HL-60/S4 (cell line): ENCODE data around the gene SLBP.

ENCODE experiments used
- in situ Hi-C: fragments of 300-500 bp; cut with MboI; formaldehyde crosslinking; loops from 2 replicates; pipeline ENCODE4 v1.14.3; 2022; ENCODE audit warnings: low sequenced_read_pairs

Gene SLBP

DNA sequence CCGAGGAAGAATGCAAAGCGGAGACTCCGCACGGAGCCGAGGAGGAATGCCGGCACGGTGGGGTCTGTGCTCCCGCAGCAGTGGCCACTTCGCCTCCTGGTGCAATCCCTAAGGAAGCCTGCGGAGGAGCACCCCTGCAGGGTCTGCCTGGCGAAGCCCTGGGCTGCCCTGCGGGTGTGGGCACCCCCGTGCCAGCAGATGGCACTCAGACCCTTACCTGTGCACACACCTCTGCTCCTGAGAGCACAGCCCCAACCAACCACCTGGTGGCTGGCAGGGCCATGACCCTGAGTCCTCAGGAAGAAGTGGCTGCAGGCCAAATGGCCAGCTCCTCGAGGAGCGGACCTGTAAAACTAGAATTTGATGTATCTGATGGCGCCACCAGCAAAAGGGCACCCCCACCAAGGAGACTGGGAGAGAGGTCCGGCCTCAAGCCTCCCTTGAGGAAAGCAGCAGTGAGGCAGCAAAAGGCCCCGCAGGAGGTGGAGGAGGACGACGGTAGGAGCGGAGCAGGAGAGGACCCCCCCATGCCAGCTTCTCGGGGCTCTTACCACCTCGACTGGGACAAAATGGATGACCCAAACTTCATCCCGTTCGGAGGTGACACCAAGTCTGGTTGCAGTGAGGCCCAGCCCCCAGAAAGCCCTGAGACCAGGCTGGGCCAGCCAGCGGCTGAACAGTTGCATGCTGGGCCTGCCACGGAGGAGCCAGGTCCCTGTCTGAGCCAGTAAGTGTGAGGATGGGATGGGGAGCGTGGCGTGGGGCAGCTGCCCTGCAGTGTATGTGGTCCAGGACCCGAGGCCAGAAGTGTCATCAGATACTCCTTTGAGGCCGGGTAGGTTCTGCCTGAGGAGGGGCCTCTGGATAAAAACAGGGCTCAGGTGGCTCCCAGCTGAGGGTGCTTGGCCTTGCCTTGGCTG lies 16.2 kb upstream of the SLBP start:
- in situ Hi-C loops, result loop anchor here (25.0 kb wide), 1 partner anchor 459 kb away; no protein-coding TSS in a partner anchor

- in situ Hi-C loops, result loop anchor here (25.0 kb wide), 1 partner anchor 460 kb away; no protein-coding TSS in a partner anchor
These were observed 15.3 kb upstream of the SLBP start for GRCh38 chr4:1727117-1728031.

- in situ Hi-C loops, result loop anchor here (25.0 kb wide), 1 partner anchor 461 kb away; no protein-coding TSS in a partner anchor
These were observed 14.2 kb upstream of the SLBP start for GRCh38 chr4:1726146-1726934.

DNA sequence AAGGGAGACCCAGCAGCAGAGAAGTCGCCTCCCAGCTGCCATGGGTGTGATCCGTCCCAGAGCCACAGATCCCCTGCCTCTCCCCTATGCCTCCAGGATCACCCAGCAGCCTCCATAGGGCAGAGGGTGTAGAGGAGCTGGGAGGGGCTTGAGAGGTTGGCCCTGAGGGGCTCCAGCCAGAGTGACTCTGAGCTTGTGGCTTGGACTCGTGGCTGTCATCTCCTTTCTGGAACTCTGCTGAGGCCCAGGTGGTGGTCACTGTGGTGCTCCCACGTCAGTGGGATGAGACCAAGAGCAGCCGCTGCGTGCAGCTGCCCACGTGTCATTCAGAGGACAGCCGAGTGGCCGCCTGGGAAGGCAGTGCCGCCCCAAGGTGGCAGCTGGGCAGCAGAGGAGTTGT lies 13.4 kb upstream of the SLBP start:
- in situ Hi-C loops, result loop anchor here (25.0 kb wide), 1 partner anchor 462 kb away; no protein-coding TSS in a partner anchor

- in situ Hi-C loops, result no loop called here
These were observed 11.1 kb upstream of the SLBP start for GRCh38 chr4:1723131-1723801.

- in situ Hi-C loops, result no loop called here
These were observed 10.5 kb upstream of the SLBP start for GRCh38 chr4:1722551-1723118.

GRCh38 chr4:1721666-1722550 lies 9.8 kb upstream of the SLBP start:
- in situ Hi-C loops, result no loop called here

DNA sequence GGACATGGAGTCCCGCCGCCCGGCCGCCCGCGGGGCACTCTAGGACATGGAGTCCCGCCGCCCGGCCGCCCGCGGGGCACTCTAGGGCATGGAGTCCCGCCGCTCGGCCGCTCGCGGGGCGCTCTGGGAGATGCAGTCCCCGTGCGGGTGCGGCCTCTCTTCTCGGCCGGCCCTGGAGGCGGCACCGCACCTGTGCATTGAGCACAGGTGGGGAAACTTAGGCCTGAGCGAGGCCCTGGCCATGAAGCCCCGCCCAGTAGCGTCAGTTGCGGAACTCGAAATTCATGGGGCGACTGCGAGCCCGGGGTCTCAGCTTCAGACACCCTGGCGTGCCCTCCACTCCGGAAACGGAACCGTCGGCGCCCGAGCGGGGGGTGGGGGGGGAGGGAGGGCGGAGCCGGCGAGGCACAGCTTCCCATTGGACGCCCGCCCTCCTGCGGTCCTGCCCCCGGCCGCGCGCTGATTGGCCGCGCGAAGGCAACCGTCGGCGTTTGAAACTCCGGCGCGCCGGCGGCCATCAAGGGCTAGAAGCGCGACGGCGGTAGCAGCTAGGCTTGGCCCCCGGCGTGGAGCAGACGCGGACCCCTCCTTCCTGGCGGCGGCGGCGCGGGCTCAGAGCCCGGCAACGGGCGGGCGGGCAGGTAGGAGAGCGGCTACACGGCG lies 9.0 kb upstream of the SLBP start, which contains the start of the genes TACC3 and TMEM129:
TACC3 (plus strand) TSS at position 519 of the 663 bp plus-strand sequence. CDS start 1,901 bp downstream, outside the sequence.
TMEM129 (minus strand) TSS at position 321 of the 663 bp plus-strand sequence. CDS start 486 bp downstream, outside the sequence.
- in situ Hi-C loops, result no loop called here

DNA sequence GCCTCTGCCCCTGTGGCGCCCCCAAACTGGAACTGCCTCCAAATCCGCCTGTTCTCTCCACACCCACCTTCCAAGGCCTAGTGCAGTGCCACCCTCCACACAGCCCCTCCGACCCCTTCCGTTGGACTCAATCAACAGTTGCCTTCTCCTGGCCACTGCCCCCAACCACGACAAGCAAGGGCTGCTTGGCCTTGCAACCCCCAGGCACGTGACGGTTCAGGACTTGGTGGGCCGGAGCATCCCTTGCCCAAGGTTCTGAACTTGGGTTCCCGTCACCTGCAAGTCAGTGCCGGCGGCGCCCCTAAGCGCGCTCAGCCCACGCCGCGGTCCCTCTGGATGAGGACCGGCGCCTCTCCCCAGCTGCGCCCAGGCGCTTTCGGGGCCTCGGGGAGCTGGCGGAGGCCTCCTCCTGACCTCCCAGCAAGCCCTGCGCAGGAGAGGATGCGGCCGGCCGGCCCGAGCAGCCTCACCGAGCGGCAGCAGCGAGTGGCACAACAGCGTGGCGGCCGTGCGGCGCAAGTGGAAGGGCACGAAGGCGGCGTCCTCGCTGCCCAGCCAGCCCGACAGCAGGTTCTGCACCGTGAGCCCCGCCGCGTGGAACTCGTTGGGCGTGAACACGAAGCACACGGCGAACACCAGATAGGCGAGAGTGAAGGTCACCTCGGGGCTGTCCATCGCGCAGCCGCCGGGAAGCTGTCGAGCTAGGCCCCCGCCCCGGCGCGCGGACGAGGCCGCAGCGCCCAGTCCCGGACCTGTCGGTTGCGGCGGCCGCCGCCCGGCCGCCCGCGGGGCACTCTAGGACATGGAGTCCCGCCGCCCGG lies 8.3 kb upstream of the SLBP start:
- in situ Hi-C loops, result no loop called here

- in situ Hi-C loops, result no loop called here
These were observed 6.2 kb upstream of the SLBP start for GRCh38 chr4:1718095-1718850.

DNA sequence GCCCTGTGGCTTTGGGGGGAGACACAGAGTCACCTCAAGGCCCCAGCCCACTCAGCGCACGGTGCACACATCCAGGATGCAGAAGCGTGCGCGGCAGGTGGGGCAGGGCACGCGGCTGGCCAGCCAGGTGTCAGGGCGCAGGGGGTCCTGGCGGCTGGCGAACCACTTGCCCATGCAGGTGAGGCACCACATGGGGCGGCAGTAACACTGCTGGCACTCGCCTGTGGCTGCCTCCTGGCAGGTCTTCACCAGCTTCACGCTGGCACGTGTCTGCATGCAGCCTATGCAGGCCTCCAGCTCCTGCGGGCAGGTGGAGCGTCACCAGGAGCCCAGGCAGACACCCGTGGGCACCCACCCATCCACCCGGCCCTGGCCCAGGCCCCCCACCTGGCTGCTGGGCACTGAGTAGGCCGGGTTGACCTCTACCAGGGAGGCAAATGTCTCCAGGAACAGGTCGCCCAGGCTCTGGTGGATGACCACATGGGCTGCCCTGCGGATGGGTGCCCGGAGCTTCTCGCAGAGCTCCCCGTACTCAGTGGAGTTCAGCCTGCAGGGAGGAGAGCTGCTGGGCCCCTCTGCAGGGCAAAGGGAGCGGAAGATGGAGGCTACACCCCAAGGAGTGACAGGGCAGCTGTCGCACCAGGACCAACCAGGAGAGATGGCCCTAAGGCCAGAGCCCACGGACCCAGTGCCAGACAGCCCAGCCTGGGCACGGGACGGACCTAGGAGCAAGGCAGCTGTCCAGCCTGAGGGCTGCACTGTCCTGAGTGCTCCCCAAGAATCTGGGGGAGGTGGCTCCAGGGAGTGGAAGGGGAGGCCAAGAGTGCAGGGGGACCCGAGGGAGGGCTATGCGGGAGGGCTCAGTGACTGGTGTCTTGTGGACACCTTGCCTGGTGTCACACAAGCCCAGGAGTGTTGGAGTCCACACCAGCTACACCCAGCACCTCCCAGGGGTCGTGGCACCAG lies 5.3 kb upstream of the SLBP start:
- in situ Hi-C loops, result no loop called here

- in situ Hi-C loops, result no loop called here
These were observed 4.2 kb upstream of the SLBP start for GRCh38 chr4:1716065-1716945.

- in situ Hi-C loops, result no loop called here
These were observed 3.1 kb upstream of the SLBP start for GRCh38 chr4:1715002-1715758.
